Retina (tissue), 1 donor: ENCODE data around the gene TIMM22.
"Not testable (repeated sequence)": the region's sequence is repeated elsewhere in the genome, so short reads cannot be mapped to it uniquely, and the experiment has no call there.

Experiments
- DNase-seq: peaks from one replicate; pipeline ENCODE4 v3.0.0-alpha.2; 2016

Gene TIMM22

DNA sequence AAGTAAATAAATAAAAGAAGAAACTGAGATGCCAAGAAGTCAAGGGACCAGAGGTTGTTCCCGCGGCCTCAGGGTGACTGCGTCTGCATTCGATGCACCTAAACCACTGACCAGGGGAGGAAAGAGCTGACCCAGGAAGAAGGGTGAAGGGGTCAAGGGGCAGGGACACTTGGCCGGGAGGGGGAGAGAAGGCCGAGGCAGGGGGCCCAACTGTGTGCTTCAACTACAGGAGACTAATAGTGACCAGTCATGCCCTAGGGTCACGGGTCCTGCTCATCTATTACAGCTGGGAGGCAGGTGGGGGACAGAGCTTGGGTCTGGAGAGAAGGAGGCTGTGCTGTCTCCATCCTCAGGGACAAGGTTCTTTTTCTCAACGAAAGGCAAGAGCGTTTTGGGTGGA, 44.8 kb downstream of the TIMM22 start:
- DNase-seq: no peak

GRCh38 chr17:1042486-1042885, 45.6 kb downstream of the TIMM22 start:
- no peak for DNase-seq

- peak; percentile 70 for DNase-seq
These were observed 46.8 kb downstream of the TIMM22 start for GRCh38 chr17:1043601-1044251.

DNA sequence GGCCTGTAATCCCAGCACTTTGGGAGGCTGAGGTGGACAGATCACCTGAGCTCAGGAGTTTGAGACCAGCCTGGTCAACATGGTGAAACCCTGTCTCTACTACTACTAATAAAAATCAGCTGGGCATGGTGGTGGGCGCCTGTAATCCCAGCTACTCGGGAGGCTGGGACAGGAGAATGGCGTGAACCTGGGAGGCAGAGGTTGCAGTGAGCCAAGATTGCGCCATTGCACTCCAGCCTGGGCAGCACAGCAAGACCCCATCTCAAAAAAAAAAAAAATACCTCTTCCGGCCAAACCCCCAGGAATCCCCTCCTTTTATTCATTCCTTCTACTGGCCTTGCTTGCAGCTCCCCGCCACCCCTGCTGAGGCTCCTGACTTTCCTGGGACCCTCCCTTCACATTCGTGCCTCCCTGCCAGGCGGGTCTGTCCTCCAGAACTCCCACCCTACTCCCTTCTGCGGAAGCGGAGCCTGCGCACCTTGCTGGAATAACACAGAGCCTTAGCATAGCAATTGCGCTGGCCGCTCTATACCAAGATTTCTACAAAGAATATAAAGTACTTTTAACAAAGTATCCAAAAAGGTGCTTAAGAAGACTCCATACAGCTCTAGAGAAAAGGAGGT, 47.6 kb downstream of the TIMM22 start:
- not testable (repeated sequence) for DNase-seq

DNA sequence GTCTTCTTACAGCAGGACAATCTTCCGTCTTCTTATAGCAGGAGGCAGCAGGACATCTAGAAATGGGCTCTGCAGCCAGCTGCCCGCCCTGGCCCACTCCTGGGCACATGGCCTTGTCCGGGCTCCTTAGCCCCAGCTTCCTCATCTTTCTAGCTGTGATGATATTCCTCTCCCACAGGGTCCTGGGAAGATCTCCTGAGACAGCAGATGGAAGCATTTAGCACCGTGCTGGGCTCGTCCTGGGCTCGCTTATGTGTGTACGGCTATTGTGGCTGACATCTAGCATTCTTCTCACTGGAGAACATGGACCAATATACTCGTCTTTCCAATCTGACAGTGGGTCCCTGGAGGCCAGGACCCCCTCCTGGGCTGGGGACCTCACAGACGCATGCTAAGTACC, 48.5 kb downstream of the TIMM22 start:
- no peak for DNase-seq

DNA sequence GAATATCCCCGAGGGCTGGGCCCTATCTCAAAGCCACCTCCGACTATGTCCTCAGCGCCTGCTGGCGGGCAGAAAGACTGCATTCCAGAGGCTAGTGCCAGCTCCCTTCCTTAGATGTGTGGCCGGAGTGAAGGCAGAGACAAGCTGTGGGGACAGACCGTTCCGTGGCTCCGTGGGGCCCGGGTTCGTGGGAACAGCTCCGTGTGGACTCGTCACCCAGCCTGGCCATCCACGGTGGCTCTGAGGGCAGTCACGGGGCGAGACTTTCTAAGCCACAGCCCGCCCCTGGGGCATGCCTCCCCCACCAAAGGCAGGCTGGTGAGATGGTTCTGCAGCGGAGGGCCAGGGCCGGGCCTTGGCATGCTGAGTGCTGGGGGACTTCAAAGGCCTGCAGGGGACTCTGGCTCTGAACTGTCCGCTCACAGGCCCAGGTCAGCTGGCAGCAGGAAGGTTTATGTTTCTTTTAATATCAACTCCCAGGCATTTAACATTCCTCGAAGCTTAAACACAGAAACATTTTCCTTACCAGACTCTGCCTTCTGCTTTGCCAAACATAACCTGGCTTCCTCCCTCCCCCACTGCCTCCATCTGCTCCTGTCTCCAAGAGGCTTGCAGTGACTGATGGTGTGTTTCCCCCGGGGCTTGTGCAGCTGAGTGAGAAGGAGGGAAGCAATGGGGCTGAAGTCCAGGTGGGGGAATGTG, 50.4 kb downstream of the TIMM22 start:
- peak; percentile 53 for DNase-seq

GRCh38 chr17:1047879-1048470, 51.0 kb downstream of the TIMM22 start:
- DNase-seq: no peak

DNA sequence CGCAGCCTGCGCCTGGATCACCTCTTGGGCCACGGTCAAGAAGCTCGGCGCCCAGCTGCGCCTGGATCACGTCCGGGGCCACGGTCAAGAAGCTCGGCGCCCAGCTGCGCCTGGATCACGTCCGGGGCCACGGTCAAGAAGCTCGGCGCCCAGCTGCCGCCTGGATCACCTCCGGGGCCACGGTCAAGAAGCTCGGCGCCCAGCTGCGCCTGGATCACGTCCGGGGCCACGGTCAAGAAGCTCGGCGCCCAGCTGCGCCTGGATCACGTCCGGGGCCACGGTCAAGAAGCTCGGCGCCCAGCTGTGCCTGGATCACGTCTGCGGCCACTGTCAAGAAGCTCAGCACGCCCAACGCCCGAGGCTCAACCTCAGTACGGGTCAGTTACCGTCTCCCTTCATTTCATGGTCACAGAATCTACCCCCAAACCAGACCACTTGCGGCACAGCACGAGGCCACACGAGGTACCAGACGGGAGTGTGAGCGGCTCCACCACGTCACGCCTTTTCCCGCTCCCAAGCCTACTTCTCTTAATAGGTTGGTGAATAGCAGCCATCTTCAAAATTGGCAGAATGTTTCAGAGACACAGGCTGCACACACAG, 51.7 kb downstream of the TIMM22 start:
- DNase-seq: not testable (repeated sequence)

DNA sequence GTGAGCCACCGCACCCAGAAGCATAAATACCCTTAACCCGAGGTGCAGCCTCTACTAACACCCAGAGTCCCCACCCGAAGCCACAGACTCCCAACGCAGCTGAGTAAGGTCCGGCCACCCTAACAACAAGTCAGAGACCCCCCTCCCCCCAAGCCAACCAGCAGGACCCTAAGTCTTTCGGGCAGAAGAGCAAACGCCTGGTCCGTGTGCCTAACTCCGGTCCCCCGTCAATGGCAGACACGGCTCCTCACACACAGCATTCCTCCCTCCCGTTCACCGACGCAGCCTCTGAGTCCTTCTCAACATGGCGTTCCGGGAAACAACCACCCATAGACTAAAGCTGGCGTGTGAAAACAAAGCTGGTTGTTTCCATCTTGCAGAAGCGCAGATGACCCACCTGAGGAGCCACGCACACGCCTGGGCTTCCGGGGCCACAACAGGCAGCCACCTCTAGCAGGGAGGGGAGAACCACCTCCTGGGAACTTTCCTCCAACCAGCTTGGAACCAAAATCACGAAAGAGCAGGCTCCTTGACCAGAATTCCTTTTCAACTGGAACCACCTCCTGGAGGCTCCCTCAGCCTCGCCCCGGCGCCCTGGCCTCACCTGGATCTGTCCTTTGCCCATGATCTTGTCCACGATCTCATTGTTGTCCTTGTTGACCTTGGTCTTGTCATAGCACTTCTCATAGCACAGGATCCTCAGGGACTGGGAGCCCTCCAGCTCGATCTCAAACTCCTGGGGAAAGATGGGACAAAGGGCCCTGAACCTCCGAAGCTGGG, 52.7 kb downstream of the TIMM22 start:
- no peak for DNase-seq

DNA sequence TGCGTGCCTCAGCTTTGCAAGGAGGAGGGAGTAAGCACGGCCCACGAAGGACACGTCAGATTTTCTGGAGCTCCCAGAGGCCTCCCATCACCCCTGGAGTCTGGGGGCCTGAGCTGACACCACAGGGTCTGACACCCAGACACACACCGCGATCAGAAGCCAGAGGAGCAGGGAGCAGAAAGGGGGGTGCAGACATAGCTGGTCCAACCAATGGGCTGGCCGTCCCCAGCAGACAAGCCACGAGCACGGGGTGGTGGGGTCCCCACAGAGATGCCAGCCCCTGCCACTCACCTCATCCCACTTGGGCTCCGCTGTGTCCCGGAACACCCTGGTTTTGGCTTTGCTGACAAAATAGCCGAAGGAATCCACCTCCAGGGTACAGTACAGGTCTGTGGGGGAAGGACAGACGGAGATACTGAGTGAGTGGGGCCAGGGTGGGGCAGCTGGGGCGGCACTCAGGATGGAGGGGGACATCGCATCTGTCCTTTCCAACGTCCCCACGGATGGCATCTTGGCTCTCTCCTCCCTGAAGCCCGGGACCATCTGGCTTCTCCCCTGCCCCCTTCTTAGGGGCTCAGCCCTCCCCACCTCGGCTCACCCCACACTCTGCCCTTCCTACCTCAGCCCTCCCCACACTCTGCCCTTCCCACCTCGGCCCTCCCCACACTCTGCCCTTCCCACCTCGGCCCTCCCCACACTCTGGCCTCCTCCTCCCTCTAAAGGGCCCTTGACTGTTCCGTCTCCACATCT, 53.5 kb downstream of the TIMM22 start:
- no peak for DNase-seq

- DNase-seq: no peak
These were observed 54.3 kb downstream of the TIMM22 start for GRCh38 chr17:1050996-1051925.
